Jurkat, Clone E6-1 (cell line): ENCODE measurements around the gene AP2A2.
"Not testable (repeated sequence)": the region's sequence is repeated elsewhere in the genome, so short reads cannot be mapped to it uniquely, and the experiment has no call there.

Source experiments
- DNase-seq: peaks from one replicate; pipeline ENCODE4 v3.0.0-alpha.2; 2011; ENCODE audit warnings: low read depth, low spot score
- H3K4me3 ChIP-seq: 2 replicates; pipeline ENCODE4 v1.5.1; 2011; ENCODE audit warnings: mild to moderate bottlenecking, low read length, control low read depth, moderate library complexity

AP2A2 gene

GRCh38 chr11:965206-965775 is 39.6 kb downstream of the AP2A2 start:
- no peak overlapping the region for H3K4me3 ChIP-seq
- DNase-seq = no peak

- no peak overlapping the region for H3K4me3 ChIP-seq
- DNase-seq = no peak
These were observed 42.5 kb downstream of the AP2A2 start for GRCh38 chr11:967995-968751.

- H3K4me3 ChIP-seq = no peak overlapping the region
- no peak for DNase-seq
These were observed 43.2 kb downstream of the AP2A2 start for GRCh38 chr11:968822-969221.

GRCh38 chr11:969651-970205 is 44.1 kb downstream of the AP2A2 start:
- H3K4me3 ChIP-seq = no peak overlapping the region

GRCh38 chr11:970319-970871 is 44.7 kb downstream of the AP2A2 start:
- no peak overlapping the region for H3K4me3 ChIP-seq
- DNase-seq = peak; percentile 58

More at GRCh38 chr11:969651-970205, 44.1 kb downstream of the AP2A2 start:
- DNase-seq = no peak

GRCh38 chr11:971092-971690 is 45.5 kb downstream of the AP2A2 start:
- no peak for DNase-seq
- no peak overlapping the region for H3K4me3 ChIP-seq

- no peak overlapping the region for H3K4me3 ChIP-seq
These were observed 46.2 kb downstream of the AP2A2 start for GRCh38 chr11:971731-972365.

GRCh38 chr11:972523-973211 is 47.0 kb downstream of the AP2A2 start:
- H3K4me3 ChIP-seq = no peak overlapping the region
- no peak for DNase-seq

More at GRCh38 chr11:971731-972365, 46.2 kb downstream of the AP2A2 start:
- no peak for DNase-seq

GRCh38 chr11:973237-973636 is 47.6 kb downstream of the AP2A2 start:
- no peak for DNase-seq
- H3K4me3 ChIP-seq = no peak overlapping the region

GRCh38 chr11:975376-975775 is 49.7 kb downstream of the AP2A2 start:
- DNase-seq, H3K4me3 ChIP-seq: not testable (repeated sequence)

- DNase-seq = peak; percentile 50
- H3K4me3 ChIP-seq = no peak overlapping the region
These were observed 50.2 kb downstream of the AP2A2 start for GRCh38 chr11:975827-976226.

- peak; percentile 56 for DNase-seq
These were observed 50.9 kb downstream of the AP2A2 start for GRCh38 chr11:976431-977160.

GRCh38 chr11:977830-978720 is 52.4 kb downstream of the AP2A2 start:
- H3K4me3 ChIP-seq = no peak overlapping the region
- no peak for DNase-seq

More at GRCh38 chr11:976431-977160, 50.9 kb downstream of the AP2A2 start:
- no peak overlapping the region for H3K4me3 ChIP-seq

- no peak overlapping the region for H3K4me3 ChIP-seq
- no peak for DNase-seq
These were observed 53.1 kb downstream of the AP2A2 start for GRCh38 chr11:978781-979180.

- no peak for DNase-seq
- H3K4me3 ChIP-seq = no peak overlapping the region
These were observed 55.0 kb downstream of the AP2A2 start for GRCh38 chr11:980438-981357.

- no peak overlapping the region for H3K4me3 ChIP-seq
- DNase-seq = no peak
These were observed 56.1 kb downstream of the AP2A2 start for GRCh38 chr11:981764-982163.
